Measurements from ENCODE around the gene NRL. TPM values are rescaled to one million over a fixed set of nuclear protein-coding genes. Genes with fewer than 3 reads are reported as not detected.
A peak's percentile ranks its signal among the peaks of the same experiment; 100 is the strongest.

Gene NRL
- total RNA-seq, 1 donor from 2014 or later: 0.54 TPM

- Histone ChIP-seq H3K27me3 (no peaks in the 10 kb centered on the region), H3F3A (ENCODE audit: low read depth) (peaks cover 22% of the 10 kb centered on the region), H3K4me3 (peak overlapping the region; percentile 90), H2AFZ (replicated peaks) (no peak overlapping the region), H3K36me3 (no peaks in the 10 kb centered on the region), H3K4me1 (peaks cover 10% of the 10 kb centered on the region), H3K4me2 (peak overlapping the region; percentile 100), H4K20me1 (ENCODE audit: low read depth) (peaks cover 15% of the 10 kb centered on the region), H3K9ac (peak overlapping the region; percentile 16), H3K27ac (no peak overlapping the region), H3K79me2 (ENCODE audit: low read depth) (peaks cover 34% of the 10 kb centered on the region), H3K9me3 (ENCODE audit: low read depth) (no peaks in the 10 kb centered on the region)
- no peak for DNase-seq (ENCODE audit: low spot score)
- H3K4me1 Mint-ChIP-seq: peaks cover 28% of the 10 kb centered on the region
- H3K27ac Mint-ChIP-seq: peak overlapping the region; percentile 63
- no peaks in the 10 kb centered on the region for H3K9me3 Mint-ChIP-seq
- H3K27me3 Mint-ChIP-seq (ENCODE audit: insufficient read depth, low read depth): peaks cover 6% of the 10 kb centered on the region
- no peak for TF ChIP-seq CTCF (IDR thresholded peaks at IDR 0.05)
- TF ChIP-seq EZH2phosphoT487 (IDR thresholded peaks at IDR 0.05): no peak
- no peak for TF ChIP-seq EZH2 (IDR thresholded peaks at IDR 0.05)
- peak overlapping the region; percentile 99 for H3K4me3 Mint-ChIP-seq
- H3K36me3 Mint-ChIP-seq: peaks cover 7% of the 10 kb centered on the region
Observed at GRCh38 chr14:24145690-24146452, 31.1 kb upstream of the NRL start.

DNA sequence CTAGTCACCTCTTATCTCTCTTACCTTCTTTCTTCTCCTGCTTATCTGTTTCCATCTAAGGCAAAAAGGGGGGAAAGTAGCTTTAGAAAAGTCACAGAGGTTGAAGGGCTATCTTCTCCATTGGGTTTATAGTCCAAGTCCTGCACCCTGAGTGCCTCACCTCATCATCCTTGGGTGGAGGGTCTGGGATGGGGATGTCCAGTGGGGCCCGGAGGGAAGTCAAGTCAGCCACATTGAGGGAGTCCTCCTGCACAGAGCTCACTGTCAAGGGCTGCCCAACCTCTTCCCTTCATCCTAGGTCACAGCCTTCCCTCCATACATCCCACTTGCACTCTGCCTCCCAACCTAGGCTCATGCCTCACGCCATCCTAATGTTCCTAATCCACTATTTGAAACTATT is 30.5 kb upstream of the NRL start:
- H3K4me2 ChIP-seq: peak overlapping the region; percentile 100
- H3K27ac Mint-ChIP-seq: no peak overlapping the region
- H2AFZ ChIP-seq (replicated peaks): no peak overlapping the region
- H3K27me3 Mint-ChIP-seq (ENCODE audit: insufficient read depth, low read depth): peaks cover 6% of the 10 kb centered on the region
- H4K20me1 ChIP-seq (ENCODE audit: low read depth): peaks cover 20% of the 10 kb centered on the region
- H3K9me3 ChIP-seq (ENCODE audit: low read depth): no peaks in the 10 kb centered on the region
- no peak overlapping the region for H3K27ac ChIP-seq
- TF ChIP-seq EZH2phosphoT487 (IDR thresholded peaks at IDR 0.05) (no peak), CTCF (IDR thresholded peaks at IDR 0.05) (no peak), EZH2 (IDR thresholded peaks at IDR 0.05) (no peak)
- H3K9me3 Mint-ChIP-seq: no peaks in the 10 kb centered on the region
- H3K9ac ChIP-seq: no peak overlapping the region
- peaks cover 10% of the 10 kb centered on the region for H3K4me1 ChIP-seq
- peaks cover 7% of the 10 kb centered on the region for H3K36me3 Mint-ChIP-seq
- DNase-seq (ENCODE audit: low spot score): no peak
- no peaks in the 10 kb centered on the region for H3K27me3 ChIP-seq
- H3K36me3 ChIP-seq: no peaks in the 10 kb centered on the region
- peaks cover 28% of the 10 kb centered on the region for H3K4me1 Mint-ChIP-seq
- H3F3A ChIP-seq (ENCODE audit: low read depth): peaks cover 28% of the 10 kb centered on the region
- H3K4me3 ChIP-seq: no peak overlapping the region
- peaks cover 41% of the 10 kb centered on the region for H3K79me2 ChIP-seq (ENCODE audit: low read depth)
- H3K4me3 Mint-ChIP-seq: peak overlapping the region; percentile 99

DNA sequence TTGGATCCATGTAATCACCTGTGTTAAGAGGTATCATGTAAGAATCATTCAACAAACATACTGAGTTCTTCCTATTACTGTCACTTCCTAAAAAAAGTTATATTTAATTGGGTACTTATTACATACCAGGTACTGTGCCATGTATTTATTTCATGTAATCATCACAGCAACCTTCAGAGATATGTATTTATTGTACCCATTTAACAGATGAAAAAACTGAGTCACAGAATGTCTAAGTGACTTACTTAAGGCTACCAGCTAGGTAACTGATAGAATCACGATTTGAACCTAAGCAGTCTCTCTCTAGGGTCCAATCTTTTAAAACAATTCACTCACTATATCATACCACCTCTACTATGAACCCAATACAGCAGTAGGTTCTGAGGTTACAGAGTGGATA is 29.7 kb upstream of the NRL start:
- Histone ChIP-seq H3K9ac (no peak overlapping the region), H3K4me3 (no peak overlapping the region), H3K4me2 (no peak overlapping the region), H3K4me1 (peaks cover 17% of the 10 kb centered on the region), H2AFZ (replicated peaks) (no peak overlapping the region), H3K27ac (no peak overlapping the region), H3K9me3 (ENCODE audit: low read depth) (no peaks in the 10 kb centered on the region), H3K79me2 (ENCODE audit: low read depth) (peaks cover 46% of the 10 kb centered on the region), H3F3A (ENCODE audit: low read depth) (peaks cover 33% of the 10 kb centered on the region), H4K20me1 (ENCODE audit: low read depth) (peaks cover 27% of the 10 kb centered on the region), H3K27me3 (no peaks in the 10 kb centered on the region), H3K36me3 (no peaks in the 10 kb centered on the region)
- Mint-ChIP-seq H3K4me3 (peak overlapping the region; percentile 18), H3K36me3 (peaks cover 9% of the 10 kb centered on the region), H3K27ac (no peak overlapping the region), H3K9me3 (no peaks in the 10 kb centered on the region), H3K4me1 (peaks cover 33% of the 10 kb centered on the region), H3K27me3 (ENCODE audit: insufficient read depth, low read depth) (peaks cover 6% of the 10 kb centered on the region)
- TF ChIP-seq EZH2 (IDR thresholded peaks at IDR 0.05): no peak
- TF ChIP-seq CTCF (IDR thresholded peaks at IDR 0.05): no peak
- TF ChIP-seq EZH2phosphoT487 (IDR thresholded peaks at IDR 0.05): no peak
- DNase-seq (ENCODE audit: low spot score): no peak
